HEK293 (cell line): Measurements from ENCODE around the gene LGALS7.

Source experiments
- CTCF ChIA-PET: fragments of 350-600 bp; formaldehyde crosslinking; extraction: SDS; loops from one replicate; lab custom pipeline; 2021; ENCODE audit warnings: antibody characterized with exemption; lab: Yijun Ruan, JAX
- POLR2A ChIA-PET: fragments of 300-600 bp; formaldehyde crosslinking; extraction: SDS; loops from one replicate; lab custom pipeline; 2020; ENCODE audit warnings: antibody characterized with exemption, inconsistent platforms; lab: Yijun Ruan, JAX
- H3K27ac ChIP-seq: fragments of 200-500 bp; sonication (Bioruptor generic); 2 replicates; pipeline ENCODE4 v1.5.1; 2014; ENCODE audit warnings: low read depth, low read length, control low read depth, inconsistent platforms; ENCODE audit errors: extremely low read depth
- H3K36me3 ChIP-seq, 2 experiments: fragments of 200-500 bp in 1 of 2; sonication (Bioruptor generic) in 1 of 2; 1 replicate in 1 of 2; 2 replicates in 1 of 2; pipeline ENCODE4 v1.5.1; 2014 to 2017; ENCODE audit warnings: inconsistent platforms in 2 of 2, low read length in 2 of 2; ENCODE audit not compliant: control insufficient read depth in 2 of 2, insufficient read depth in 1 of 2
- H3K4me1 ChIP-seq: fragments of 200-500 bp; sonication (Bioruptor generic); 2 replicates; pipeline ENCODE4 v1.5.1; 2014; ENCODE audit warnings: mild to moderate bottlenecking, low read length, inconsistent platforms; ENCODE audit not compliant: control insufficient read depth, insufficient read depth
- H3K4me3 ChIP-seq: 2 replicates; pipeline ENCODE4 v1.5.1; 2011; ENCODE audit warnings: low read depth, mild to moderate bottlenecking, control low read depth, low read length, moderate library complexity
- H3K9me3 ChIP-seq: fragments of 200-500 bp; sonication (Bioruptor generic); 2 replicates; pipeline ENCODE4 v1.5.1; 2014; ENCODE audit warnings: low read depth, low read length, inconsistent platforms; ENCODE audit not compliant: control insufficient read depth, insufficient read depth
- BCL11B ChIP-seq: fragments of 450-650 bp; formaldehyde crosslinking; IDR thresholded peaks from 2 replicates; pipeline ENCODE4 v1.5.1; 2016; ENCODE audit warnings: low read depth, missing biosample characterization, missing genetic modification characterization
- GLIS1 ChIP-seq: fragments of 450-650 bp; formaldehyde crosslinking; IDR thresholded peaks from 2 replicates; pipeline ENCODE4 v1.5.1; 2016; ENCODE audit warnings: missing biosample characterization, missing genetic modification characterization
- ZIC2 ChIP-seq: fragments of 450-650 bp; formaldehyde crosslinking; IDR thresholded peaks from 2 replicates; pipeline ENCODE4 v1.5.1; 2016; ENCODE audit warnings: missing biosample characterization, missing genetic modification characterization
- ZNF114 ChIP-seq: fragments of 450-650 bp; formaldehyde crosslinking; IDR thresholded peaks from 2 replicates; pipeline ENCODE4 v1.5.0; 2017; ENCODE audit warnings: missing biosample characterization, missing genetic modification characterization
- ZNF132 ChIP-seq: fragments of 450-650 bp; formaldehyde crosslinking; IDR thresholded peaks from 2 replicates; pipeline ENCODE4 v1.5.1; 2017; ENCODE audit warnings: missing biosample characterization, missing genetic modification characterization, borderline replicate concordance
- ZNF274 ChIP-seq, 2 experiments: fragments of 200-500 bp in 1 of 2; fragments of 450-650 bp in 1 of 2; sonication (Bioruptor generic) in 1 of 2; formaldehyde crosslinking in 1 of 2; IDR thresholded peaks; 2 replicates each; pipeline versions ENCODE4 v1.5.1 to v1.6.1; 2014 to 2016; ENCODE audit warnings: borderline replicate concordance in 1 of 2, inconsistent platforms in 1 of 2, low read length in 1 of 2, missing biosample characterization in 1 of 2, missing genetic modification characterization in 1 of 2
- ZNF354C ChIP-seq: fragments of 450-650 bp; formaldehyde crosslinking; IDR thresholded peaks from 2 replicates; pipeline ENCODE4 v1.5.1; 2016; ENCODE audit warnings: missing biosample characterization, missing genetic modification characterization, low read depth, borderline replicate concordance
- ZNF433 ChIP-seq: fragments of 450-650 bp; formaldehyde crosslinking; IDR thresholded peaks from 2 replicates; pipeline ENCODE4 v1.5.1; 2016; ENCODE audit warnings: missing biosample characterization, missing genetic modification characterization, low read depth
- ZNF521 ChIP-seq: fragments of 450-650 bp; formaldehyde crosslinking; IDR thresholded peaks from 2 replicates; pipeline ENCODE4 v1.5.1; 2017; ENCODE audit warnings: missing biosample characterization, mild to moderate bottlenecking, missing genetic modification characterization
- ZNF623 ChIP-seq: fragments of 450-650 bp; formaldehyde crosslinking; IDR thresholded peaks from 2 replicates; pipeline ENCODE4 v1.5.1; 2016; ENCODE audit warnings: missing biosample characterization, missing genetic modification characterization
- ZNF654 ChIP-seq: fragments of 450-650 bp; formaldehyde crosslinking; IDR thresholded peaks from 2 replicates; pipeline ENCODE4 v1.5.1; 2016; ENCODE audit warnings: low read depth, missing biosample characterization, missing genetic modification characterization
- ZSCAN23 ChIP-seq: fragments of 450-650 bp; formaldehyde crosslinking; IDR thresholded peaks from 2 replicates; pipeline ENCODE4 v1.5.1; 2016; ENCODE audit warnings: missing biosample characterization, missing genetic modification characterization
- TF ChIP-seq, protein P1 (sequence below): fragments of 450-650 bp; formaldehyde crosslinking; IDR thresholded peaks from 2 replicates; pipeline ENCODE4 v1.5.1; 2016; ENCODE audit warnings: missing biosample characterization, missing genetic modification characterization, borderline replicate concordance
- TF ChIP-seq, protein P2 (sequence below): fragments of 450-650 bp; formaldehyde crosslinking; IDR thresholded peaks from 2 replicates; pipeline ENCODE4 v1.5.1; 2016; ENCODE audit warnings: missing biosample characterization, missing genetic modification characterization, borderline replicate concordance

LGALS7 gene

DNA sequence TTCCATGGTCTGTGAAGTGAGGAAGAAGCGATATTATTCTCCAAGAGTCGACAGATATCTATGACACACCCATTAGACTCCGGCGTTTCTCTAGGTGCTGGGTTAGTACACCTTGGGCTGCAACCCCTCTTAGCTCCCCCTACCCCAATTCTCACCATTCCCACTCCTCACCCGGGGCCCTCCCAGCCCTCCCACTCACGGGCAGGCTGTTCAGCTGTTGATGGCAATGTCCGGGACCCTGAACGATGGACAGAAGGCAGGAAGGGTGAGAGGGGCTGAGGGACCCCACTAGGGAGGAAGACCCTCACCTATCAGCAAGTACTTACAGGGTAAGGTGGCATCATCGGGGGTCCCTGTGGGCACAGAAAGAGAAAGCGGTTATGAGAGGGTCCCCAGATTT lies 30.2 kb upstream of the LGALS7 start:
- H3K9me3 ChIP-seq, result no peaks in the 10 kb centered on the region; the same call in 1 of the 2 replicates
- no peaks in the 10 kb centered on the region for H3K4me1 ChIP-seq
- no peaks in the 10 kb centered on the region; a peak in 1 of 3 replicates for H3K36me3 ChIP-seq
- TF ChIP-seq, protein P1, sequence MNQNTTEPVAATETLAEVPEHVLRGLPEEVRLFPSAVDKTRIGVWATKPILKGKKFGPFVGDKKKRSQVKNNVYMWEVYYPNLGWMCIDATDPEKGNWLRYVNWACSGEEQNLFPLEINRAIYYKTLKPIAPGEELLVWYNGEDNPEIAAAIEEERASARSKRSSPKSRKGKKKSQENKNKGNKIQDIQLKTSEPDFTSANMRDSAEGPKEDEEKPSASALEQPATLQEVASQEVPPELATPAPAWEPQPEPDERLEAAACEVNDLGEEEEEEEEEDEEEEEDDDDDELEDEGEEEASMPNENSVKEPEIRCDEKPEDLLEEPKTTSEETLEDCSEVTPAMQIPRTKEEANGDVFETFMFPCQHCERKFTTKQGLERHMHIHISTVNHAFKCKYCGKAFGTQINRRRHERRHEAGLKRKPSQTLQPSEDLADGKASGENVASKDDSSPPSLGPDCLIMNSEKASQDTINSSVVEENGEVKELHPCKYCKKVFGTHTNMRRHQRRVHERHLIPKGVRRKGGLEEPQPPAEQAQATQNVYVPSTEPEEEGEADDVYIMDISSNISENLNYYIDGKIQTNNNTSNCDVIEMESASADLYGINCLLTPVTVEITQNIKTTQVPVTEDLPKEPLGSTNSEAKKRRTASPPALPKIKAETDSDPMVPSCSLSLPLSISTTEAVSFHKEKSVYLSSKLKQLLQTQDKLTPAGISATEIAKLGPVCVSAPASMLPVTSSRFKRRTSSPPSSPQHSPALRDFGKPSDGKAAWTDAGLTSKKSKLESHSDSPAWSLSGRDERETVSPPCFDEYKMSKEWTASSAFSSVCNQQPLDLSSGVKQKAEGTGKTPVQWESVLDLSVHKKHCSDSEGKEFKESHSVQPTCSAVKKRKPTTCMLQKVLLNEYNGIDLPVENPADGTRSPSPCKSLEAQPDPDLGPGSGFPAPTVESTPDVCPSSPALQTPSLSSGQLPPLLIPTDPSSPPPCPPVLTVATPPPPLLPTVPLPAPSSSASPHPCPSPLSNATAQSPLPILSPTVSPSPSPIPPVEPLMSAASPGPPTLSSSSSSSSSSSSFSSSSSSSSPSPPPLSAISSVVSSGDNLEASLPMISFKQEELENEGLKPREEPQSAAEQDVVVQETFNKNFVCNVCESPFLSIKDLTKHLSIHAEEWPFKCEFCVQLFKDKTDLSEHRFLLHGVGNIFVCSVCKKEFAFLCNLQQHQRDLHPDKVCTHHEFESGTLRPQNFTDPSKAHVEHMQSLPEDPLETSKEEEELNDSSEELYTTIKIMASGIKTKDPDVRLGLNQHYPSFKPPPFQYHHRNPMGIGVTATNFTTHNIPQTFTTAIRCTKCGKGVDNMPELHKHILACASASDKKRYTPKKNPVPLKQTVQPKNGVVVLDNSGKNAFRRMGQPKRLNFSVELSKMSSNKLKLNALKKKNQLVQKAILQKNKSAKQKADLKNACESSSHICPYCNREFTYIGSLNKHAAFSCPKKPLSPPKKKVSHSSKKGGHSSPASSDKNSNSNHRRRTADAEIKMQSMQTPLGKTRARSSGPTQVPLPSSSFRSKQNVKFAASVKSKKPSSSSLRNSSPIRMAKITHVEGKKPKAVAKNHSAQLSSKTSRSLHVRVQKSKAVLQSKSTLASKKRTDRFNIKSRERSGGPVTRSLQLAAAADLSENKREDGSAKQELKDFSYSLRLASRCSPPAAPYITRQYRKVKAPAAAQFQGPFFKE, result no peak
- TF ChIP-seq ZNF623 (tag by site-specific recombination) (no peak), ZNF654 (no peak), GLIS1 (tag by site-specific recombination) (no peak), ZNF354C (tag by site-specific recombination) (no peak), ZNF433 (tag by site-specific recombination) (no peak), ZSCAN23 (tag by site-specific recombination) (no peak), ZNF274 (IDR thresholded peaks at IDR 0.05; ENCODE audit: low read length) (no peak), ZNF274 (tag by site-specific recombination; IDR thresholded peaks at IDR 0.05; ENCODE audit: borderline replicate concordance) (no peak)
- ChIA-PET POLR2A (interaction anchor here (0.7 kb wide), 1 partner anchor 112 kb away, joined by 4 read pairs; no protein-coding TSS in a partner anchor), CTCF (interaction anchor here (0.6 to 1.7 kb wide), 2 partner anchors 34 to 155 kb away, joined by 3 to 6 read pairs; no protein-coding TSS in a partner anchor)
- no peak overlapping the region for H3K4me3 ChIP-seq
- no peak overlapping the region for H3K27ac ChIP-seq

DNA sequence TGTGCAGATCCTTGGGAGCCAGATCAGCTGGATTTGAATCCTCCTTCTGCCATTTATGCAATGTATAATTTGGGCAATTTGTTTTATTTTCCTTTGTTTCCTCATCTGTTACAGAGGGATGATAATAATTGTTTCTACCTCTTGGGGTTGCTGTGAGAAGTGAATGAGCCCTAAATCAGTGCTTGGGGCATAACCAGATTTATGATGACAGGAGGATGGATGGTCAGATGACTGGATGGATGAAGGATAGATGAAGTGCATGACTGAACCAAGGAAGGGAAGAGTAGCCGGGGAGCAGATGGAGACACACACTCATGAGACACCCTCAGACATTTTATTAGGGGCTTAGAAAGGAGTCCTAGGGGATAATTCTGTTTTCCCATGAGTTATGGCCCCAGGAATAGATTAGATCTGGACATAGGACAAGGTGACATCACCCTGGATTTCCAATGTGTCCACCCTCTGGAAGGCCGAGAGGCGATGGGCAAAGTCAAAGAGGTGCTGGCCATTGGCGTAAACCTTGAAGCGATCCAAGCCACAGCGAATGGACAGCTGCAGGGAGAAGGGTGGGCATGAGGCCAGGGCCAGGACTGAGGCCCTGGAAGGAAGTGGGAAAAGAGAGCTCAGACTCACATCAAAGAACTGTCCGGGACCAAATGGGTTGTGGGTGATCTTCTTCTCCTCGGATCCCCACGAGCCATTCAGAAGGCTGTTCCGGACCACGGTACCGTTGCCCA lies 28.2 kb upstream of the LGALS7 start:
- H3K27ac ChIP-seq, result no peak overlapping the region
- no peaks in the 10 kb centered on the region for H3K4me1 ChIP-seq
- H3K36me3 ChIP-seq, result no peaks in the 10 kb centered on the region; a peak in 1 of 3 replicates
- 0 out of 2 replicates have a peak, but pooled peaks have one; percentile 5 for TF ChIP-seq ZNF521 (tag by site-specific recombination)
- no peak for TF ChIP-seq ZIC2 (tag by site-specific recombination)
- TF ChIP-seq ZNF132, result no peak
- no peak for TF ChIP-seq ZNF114 (tag by site-specific recombination)
- TF ChIP-seq BCL11B, result no peak
- TF ChIP-seq, protein P2, sequence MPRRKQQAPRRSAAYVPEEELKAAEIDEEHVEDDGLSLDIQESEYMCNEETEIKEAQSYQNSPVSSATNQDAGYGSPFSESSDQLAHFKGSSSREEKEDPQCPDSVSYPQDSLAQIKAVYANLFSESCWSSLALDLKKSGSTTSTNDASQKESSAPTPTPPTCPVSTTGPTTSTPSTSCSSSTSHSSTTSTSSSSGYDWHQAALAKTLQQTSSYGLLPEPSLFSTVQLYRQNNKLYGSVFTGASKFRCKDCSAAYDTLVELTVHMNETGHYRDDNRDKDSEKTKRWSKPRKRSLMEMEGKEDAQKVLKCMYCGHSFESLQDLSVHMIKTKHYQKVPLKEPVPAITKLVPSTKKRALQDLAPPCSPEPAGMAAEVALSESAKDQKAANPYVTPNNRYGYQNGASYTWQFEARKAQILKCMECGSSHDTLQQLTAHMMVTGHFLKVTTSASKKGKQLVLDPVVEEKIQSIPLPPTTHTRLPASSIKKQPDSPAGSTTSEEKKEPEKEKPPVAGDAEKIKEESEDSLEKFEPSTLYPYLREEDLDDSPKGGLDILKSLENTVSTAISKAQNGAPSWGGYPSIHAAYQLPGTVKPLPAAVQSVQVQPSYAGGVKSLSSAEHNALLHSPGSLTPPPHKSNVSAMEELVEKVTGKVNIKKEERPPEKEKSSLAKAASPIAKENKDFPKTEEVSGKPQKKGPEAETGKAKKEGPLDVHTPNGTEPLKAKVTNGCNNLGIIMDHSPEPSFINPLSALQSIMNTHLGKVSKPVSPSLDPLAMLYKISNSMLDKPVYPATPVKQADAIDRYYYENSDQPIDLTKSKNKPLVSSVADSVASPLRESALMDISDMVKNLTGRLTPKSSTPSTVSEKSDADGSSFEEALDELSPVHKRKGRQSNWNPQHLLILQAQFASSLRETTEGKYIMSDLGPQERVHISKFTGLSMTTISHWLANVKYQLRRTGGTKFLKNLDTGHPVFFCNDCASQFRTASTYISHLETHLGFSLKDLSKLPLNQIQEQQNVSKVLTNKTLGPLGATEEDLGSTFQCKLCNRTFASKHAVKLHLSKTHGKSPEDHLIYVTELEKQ (tag by site-specific recombination), result no peak
- TF ChIP-seq, all 188 proteins: peak for 1
- Histone ChIP-seq H3K9me3 (no peaks in the 10 kb centered on the region; the same call in 1 of the 2 replicates), H3K4me3 (no peak overlapping the region)
- ChIA-PET POLR2A (interaction anchor here (0.6 kb wide), 1 partner anchor 298 kb away, joined by 6 read pairs; no protein-coding TSS in a partner anchor), CTCF (interaction anchor here (0.5 to 2.3 kb wide), 6 partner anchors 16 to 88 kb away, joined by 3 to 10 read pairs (median 4); no protein-coding TSS in a partner anchor)
